Cardiac septum (tissue), 1 donor: ENCODE measurements around the gene SPRY1. TPM values are rescaled to one million over a fixed set of nuclear protein-coding genes. Genes with fewer than 3 reads are reported as not detected.

Experiments used
- DNase-seq: peaks from one replicate; pipeline ENCODE4 v3.0.0-alpha.2; 2020; ENCODE audit warnings: low spot score
- intact Hi-C: fragments of 100-400 bp; cut with DNase I; formaldehyde crosslinking; loops from one replicate; pipeline ENCODE4 v1.14.0; 2022
- long read RNA-seq: library from polyadenylated mRNA; unstranded; transcript quantifications from one replicate; pipeline ENCODE4 v2.0.0, GENCODE V29; 2021
- total RNA-seq: library from RNA; stranded (reverse); fragmentation: NEBNext Ultra II Directional; extraction: Animal tissue kit (Norgen Biotek cat#: 25700); gene quantifications from one replicate; pipeline ENCODE4 v1.2.1, GENCODE V29; 2021
- donor health status: DM: no; HTN: no; CAD: no.

The SPRY1 gene, protein sequence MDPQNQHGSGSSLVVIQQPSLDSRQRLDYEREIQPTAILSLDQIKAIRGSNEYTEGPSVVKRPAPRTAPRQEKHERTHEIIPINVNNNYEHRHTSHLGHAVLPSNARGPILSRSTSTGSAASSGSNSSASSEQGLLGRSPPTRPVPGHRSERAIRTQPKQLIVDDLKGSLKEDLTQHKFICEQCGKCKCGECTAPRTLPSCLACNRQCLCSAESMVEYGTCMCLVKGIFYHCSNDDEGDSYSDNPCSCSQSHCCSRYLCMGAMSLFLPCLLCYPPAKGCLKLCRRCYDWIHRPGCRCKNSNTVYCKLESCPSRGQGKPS
- total RNA-seq, result 50.9 TPM
- long read RNA-seq, transcript SPRY1-204 (2 exons, 1,012 nt), result major isoform, 15 of 37 reads
- long read RNA-seq, transcript SPRY1-206 (2 exons, 849 nt), result minor isoform, 5 of 37 reads
- long read RNA-seq, partial matches to known transcripts, result 0 of 37 reads
- long read RNA-seq, other reads (novel, unspliced or antisense), result 17 of 37 reads

DNA sequence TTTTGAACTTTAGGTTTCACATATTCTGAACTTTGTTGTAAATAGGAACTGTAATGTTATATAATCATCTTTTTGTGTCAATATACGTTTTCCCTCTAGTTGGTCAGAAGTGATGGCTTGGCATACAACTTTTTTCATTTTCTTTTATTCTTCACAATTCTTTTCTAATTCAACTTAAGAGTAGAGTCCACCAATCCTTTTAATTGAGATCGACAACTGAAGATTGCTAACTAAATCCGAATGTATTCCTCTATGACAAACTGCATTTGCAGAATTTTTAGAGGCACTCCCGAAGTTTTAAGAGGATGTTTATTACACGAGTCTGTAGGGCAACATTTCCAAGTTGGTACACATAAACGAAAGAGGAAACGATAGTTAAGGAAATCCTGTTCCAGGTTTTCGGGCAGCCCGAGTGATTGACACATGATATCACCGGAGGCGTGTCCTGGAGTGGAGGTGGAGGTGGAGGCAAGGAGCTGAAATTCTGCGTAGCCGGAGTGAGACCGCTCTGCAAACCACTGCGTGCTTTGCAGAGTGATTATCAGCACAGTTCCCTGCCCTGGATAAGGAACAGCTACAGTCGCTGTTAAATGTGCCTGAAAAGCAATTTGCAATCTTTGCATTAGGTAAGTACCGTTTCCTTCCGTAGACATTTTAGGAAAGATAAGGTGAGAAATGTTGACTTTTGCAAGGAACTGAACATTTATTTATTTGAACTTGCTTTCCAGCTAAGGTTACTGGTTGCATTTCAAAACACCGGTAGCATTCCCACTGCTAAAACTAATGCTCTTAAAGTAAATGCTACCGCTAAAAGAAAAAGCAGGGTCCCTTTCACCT lies at the start of gene SPRY1:
TSS of gene SPRY1 (plus strand) at position 489 of the 837 bp plus-strand sequence. CDS start 4,797 bp downstream, outside the sequence.
- peak; percentile 94 for DNase-seq
- intact Hi-C loops, result loop anchor here (2.0 to 5.0 kb wide), 7 partner anchors 54 to 716 kb away; no protein-coding TSS in a partner anchor

DNA sequence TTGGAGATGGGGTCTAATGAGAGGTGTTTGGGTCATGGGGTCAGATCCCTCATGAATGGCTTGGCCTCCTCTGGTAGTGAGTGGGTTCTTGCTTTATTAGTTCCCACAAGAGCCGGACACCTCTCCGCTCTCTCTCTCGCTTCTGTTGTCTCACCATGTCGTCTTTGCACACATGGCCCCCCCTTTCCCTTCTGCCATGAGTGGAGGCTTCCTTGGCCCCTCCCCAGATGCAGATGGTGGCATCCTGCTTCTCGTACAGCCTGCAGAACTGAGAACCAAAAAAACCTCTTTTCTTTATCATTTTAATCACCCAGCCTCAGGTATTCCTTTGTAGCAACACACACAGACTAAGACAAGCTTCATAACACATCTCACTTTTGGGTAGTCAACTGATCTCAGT lies 49.6 kb upstream of the SPRY1 start:
- intact Hi-C loops, result no loop called here
- no peak for DNase-seq

DNA sequence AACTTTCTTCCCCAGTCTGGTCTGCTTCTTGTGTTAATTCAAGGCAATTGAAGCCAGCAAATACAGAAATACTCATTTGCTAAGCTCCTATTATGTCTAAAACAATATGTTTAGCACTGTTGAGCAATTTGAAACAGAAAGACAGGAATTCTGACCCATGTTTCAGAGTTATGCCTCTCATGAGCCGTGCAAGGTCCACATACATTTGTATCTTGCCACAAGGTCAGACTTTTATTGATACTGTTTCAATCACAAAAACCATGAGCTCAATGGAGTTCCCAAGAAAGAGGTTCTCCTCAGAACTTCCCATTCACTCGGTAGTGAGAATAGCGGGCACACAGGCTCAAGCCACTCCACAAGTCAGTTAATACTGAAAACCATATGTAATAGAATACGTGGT lies 47.6 kb upstream of the SPRY1 start:
- intact Hi-C loops, result no loop called here
- no peak for DNase-seq

DNA sequence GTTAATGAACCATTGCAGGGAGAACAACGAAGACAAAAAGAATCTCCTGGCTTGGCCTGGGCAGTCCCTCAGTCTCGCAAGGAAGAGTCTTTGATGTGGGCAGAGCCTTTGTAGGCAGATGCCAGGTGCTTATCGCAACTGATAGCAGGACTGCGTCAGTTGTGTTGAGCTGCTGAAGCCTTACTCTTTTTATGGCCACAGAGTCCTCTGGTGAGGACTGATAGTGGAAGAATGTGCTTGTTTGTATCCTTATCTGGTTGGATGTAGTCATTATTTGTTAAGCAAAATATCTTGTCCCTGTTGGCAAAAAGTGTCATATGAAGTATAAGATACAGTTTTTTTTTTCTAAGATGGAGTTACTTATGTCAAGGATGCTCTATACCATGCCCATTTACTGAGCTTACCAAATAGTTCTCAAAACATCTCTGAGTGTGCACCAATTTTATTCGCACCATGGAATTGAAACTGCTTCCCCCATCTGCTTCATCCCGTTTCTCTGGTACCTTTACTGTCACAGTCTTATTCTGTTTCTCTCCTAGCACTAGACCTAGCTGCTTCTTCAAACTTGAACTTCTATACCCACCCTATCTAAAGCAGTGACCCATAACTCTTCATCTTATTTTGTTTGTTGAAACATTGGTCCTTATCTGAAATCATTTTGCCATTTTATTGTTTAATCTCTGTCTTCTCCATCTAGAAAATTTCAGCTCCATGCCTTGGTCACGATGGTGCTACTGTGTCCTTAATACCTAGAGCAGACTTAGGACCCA lies 47.0 kb upstream of the SPRY1 start:
- intact Hi-C loops, result no loop called here

DNA sequence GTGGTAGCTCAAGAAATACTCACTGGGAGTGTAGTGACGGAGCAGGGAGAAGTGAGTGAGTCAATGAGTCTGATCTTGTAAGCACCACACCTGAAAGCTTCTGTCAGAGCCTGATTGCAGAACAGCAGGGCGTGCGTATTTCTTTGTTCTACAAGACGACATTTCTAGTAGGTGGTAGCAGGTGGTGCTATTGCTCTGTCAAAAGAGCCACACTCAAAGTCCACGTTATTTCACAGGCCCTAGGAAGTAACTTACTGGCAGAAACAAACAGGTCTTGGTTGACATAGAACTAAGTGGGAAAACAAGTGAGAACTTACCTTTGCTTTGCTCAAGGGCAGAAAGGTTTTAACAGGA lies 46.4 kb upstream of the SPRY1 start:
- DNase-seq, result no peak
- intact Hi-C loops, result no loop called here

More for the DNA sequence above, 47.0 kb upstream of the SPRY1 start:
- no peak for DNase-seq

DNA sequence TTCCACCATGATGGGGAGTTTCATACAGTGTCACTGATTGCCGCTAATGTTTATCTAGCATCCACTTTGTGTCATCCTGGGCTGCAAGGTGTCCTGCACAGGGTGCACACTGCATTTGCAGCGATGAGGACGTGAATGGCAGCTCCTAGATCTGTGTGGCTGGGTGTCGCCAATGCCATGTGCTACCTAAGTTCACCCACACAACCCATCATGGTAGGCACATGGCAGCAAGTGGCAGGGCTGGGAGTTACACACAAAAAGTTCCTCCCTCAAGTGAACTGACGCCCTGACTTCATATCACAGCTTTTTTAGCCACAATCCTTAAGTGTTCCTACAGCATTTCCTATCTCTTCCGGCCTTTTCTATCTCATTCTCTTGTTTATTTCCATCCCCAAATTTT lies 45.9 kb upstream of the SPRY1 start:
- intact Hi-C loops, result no loop called here
- no peak for DNase-seq

DNA sequence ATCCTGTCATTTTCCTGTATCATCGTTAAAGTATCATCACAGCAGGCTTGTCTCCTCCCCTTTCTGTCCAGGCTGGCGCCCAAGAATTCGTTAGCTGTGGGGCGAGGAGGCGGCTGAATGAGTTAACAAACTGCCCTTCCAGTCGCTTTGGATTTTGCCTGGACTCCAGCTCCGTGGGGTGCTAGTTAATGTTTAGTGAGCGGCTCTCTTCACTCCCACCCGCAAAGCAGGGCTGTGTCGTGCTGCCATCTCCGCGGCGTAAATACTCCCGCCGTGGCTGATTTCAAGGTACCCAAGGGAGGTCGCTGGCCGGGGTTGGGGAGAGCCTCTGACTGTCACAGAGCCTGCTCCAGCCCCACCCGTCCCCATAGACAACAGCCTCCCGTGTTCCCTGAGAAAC lies 44.9 kb upstream of the SPRY1 start:
- DNase-seq, result no peak
- intact Hi-C loops, result no loop called here

DNA sequence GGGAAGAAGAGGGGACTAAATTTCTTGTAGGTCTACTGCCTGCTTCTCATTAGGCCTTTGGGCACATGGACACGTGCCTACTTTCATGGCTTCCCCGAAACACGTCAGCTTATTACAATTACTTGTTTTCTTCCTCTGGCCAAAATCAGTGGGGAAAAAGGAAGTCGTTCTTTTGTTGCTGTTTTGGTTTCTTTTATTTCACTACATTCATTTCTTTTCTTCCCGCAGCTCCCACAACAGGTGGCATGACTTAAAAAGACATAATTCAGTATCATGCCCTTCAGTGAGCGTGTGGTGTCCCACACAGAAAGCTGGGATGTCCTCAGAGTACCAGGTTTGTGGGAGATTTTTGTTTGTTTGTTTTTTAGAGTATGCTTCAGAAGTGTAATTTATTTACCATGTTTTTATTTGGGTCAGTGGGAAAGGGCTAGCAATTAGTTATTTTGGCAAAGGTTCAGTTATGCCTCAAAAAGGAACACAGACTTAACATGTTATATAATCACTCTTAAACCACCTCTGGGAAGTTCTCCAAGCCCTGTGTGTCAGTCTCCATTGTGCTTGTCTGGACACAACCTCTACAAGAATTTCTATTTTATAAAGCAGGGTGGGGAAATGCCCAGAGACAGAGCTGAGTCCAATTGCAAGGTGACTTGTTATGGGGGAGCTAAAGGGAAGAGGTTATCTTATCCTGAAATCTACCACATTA lies 44.2 kb upstream of the SPRY1 start:
- intact Hi-C loops, result no loop called here
- no peak for DNase-seq

DNA sequence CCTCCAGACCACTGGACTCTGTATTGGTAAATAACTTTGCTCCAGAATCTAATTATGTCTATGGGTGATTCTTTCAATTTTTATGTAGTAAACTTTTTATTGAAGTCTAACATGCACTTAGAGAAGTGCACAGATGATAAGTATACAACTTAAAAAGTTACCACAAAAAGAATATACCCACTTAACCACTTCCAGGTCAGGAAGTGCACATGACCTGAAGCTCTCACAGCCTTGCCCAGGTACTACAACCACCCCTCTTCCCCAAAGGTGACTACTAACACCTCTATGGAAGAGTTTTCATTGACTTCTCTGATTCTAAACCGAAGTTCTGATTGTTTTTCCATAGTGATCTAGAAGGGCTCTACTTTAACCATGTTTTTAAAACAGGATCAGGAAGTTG lies 43.6 kb upstream of the SPRY1 start:
- intact Hi-C loops, result no loop called here
- DNase-seq, result no peak

DNA sequence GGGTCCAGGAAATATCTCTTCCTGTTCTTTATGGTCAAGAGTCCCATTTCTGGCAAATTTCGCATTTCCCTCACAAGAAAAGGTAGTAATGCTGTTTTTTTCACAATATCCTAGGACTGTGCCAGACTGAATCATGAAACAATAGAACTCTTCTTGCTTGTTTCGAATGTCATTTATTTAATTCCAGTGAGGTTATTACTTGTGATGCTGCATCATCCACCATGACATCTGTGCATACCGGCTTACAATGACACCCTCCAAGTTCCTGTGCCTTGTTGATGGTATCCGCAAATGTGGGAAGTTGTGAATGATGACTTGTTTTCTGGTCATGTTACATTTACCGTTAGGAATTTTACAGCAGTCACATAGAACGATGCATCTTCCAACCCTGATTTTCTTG lies 42.9 kb upstream of the SPRY1 start:
- intact Hi-C loops, result no loop called here
- no peak for DNase-seq

DNA sequence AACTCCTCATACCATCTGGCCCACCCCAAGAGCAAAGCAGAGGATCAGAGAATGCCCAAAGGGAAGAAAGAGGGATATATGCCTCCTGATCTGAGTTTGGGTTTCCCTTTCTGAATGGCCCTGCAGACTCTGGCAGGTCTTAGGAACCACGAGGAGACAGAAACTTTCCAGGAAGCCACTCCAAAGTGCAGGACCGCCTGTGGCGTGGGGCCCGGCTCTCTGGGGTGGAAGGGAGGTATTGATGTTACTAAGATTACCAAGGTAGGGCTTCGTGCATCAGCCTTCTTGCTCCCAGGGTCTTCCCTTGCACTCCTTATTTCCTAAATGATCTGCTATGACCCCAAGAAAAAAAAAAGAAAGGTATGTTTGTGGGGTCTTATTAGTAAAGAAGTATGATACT lies 41.9 kb upstream of the SPRY1 start:
- DNase-seq, result no peak
- intact Hi-C loops, result no loop called here

DNA sequence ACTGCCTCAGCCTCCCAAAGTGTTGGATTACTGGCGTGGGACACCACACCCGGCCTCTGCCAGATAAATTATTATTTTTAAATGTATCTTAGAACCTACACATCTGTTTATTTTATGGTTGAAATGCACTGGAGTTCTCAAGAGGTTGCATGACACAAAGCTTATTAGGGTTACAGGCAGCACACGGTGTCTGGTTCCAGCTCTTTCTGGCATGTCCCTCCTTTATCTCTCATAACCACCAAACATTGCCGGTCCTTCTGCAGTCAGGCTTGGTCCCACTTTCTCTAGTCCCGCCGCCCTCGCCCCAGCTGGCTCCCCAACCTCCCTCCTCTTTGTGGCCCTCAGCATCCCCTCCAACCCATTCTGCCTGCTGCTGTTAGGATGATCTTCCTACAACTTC lies 39.7 kb upstream of the SPRY1 start:
- intact Hi-C loops, result no loop called here
- no peak for DNase-seq

DNA sequence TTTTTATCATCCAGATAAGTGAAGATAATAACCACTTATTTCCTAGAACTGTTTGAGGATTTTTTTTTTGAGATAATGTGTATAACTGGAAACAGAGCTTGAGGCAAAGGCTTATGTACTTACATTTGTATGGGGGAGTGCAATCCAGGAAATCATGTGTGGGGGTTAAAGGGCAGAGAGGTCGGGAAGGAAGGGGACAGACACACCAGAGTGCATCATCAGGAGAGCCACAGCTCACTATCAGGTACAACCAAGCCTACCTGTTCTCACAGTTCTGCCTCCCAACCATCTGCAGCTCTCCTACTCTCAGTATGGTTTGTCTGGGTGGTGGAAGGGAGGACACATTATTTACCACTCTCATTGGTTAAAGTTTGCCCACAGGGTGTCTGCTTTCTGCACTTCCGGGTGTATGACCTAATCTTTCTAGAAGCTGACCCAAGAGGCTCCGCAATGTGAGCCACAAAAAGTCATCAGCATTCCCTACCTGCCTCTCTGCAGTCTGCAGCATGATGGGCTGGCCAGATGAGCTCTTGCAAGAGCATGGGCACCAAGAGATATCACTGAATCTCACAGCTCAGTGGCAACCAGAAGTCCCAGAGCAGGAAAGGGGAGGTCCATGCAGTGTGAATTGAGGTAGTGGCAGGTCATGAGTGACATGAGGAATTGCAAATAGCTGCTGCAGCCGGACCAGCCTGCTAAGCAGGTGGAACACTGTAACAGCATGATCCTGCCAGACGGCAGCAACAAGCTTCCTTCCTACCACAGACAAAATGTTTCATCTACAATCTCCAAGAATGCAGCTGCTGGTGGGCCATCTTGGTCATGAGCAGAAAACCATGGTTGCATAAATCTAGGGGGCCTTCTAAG lies 36.9 kb upstream of the SPRY1 start:
- intact Hi-C loops, result no loop called here
- DNase-seq, result no peak

DNA sequence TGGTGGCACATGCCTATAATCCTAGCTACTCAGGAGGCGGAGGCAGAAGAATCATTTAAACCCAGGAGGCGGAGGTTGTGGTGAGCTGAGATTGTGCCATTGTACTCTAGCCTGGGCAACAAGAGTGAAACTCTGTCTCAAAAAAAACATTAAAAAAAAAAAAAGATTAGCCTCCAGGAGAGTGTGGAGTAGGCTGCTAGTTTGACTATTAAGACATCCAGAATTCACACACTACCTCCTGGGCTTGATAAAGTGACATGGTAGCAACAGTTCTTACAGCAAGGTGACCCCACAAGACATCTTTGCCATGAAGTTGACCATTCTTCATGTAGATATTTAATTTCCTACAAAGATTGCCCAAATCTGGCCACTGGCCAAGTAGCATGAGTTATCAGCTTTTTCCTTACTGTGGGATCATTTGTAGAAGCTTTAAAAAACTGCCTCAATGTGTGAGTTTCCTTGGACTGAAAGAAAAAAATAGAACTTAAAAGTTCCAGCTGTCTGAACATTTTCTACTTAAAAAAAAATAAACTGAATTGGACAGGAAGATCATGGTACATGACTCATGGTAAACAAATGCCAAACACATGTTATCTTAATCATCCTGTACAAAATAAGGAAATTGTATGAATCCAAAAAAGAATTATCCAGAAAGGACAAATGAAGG lies 35.3 kb upstream of the SPRY1 start:
- intact Hi-C loops, result no loop called here
- no peak for DNase-seq

DNA sequence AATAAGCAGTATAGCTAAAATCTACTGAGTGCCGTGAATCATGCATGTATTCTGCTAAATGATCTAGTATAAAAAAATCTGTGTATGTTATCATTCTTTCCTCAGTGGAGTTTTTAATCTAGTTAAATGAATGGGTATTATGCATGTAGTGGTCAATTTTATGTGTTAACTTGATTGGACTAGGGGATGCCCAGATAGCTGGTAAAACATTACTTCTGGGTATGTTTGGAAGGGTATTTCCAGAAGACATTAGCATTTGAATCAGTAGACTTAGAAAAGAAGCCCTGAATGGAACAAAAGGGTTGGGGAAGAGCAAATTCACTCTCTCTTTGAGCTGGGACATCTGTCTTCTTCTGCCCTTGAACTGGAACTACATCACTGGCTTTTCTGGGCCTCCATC lies 34.5 kb upstream of the SPRY1 start:
- intact Hi-C loops, result no loop called here
- no peak for DNase-seq

DNA sequence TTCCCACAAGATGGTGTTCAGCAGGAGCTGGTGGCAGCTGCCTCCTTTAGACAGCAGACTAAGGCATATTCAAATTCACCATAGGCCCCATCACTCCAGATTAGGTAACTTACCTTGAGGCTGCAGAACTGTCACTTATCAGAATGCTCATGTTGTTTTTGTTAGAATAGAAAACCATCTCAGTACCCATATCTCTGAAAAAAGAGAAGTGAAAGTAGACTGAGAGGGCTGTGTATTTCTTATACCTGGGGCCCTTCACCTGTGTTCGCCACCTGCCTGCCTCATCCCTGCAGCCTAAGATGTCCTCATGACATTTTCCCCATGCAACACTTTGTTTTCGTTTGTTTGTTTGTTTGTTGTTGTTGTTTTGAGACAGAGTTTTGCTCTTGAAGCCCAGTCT lies 32.9 kb upstream of the SPRY1 start:
- intact Hi-C loops, result no loop called here
- DNase-seq, result no peak

DNA sequence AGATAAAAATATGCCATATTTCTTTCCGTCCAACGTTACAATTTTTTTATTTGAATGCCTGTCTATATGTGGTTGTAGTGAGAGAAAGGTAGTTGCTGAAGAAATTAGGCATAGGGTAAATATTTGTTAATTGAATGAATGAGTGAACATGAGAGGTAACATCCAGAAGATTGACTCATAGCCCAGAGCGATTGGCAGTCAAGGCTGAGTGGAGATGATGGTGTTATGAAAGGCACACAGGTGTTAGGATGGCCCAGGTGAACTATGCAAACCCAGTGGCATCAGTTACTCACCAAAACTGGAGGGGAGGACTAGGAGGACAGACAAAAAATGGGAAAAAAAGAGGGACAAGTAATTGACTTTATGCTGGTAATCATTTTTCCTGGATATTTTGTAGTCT lies 31.7 kb upstream of the SPRY1 start:
- DNase-seq, result no peak
- intact Hi-C loops, result no loop called here

DNA sequence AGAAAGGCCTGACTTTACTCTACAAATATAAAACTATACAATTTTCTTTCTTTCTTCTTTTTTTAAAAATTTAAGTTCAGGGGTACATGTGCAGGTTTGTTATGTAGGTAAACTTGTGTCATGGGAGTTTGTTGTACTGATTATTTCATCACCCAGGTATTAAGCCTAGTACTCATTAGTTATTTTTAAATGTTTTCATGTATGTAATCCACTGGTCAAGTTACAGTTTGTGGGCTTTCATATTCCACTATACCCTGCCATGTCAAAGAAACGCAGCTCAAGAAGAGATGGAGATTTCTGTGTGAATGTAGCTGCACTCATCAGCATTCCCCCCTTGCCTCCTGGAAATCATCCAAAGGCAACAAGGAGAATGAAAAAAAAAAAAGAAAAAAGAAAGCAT lies 31.2 kb upstream of the SPRY1 start:
- no peak for DNase-seq
- intact Hi-C loops, result no loop called here
